Adrenal gland (tissue), 12 donors: ENCODE data around the gene NUSAP1. TPM values are rescaled to one million over a fixed set of nuclear protein-coding genes. Genes with fewer than 3 reads are reported as not detected.
"Not testable (repeated sequence)": the region's sequence is repeated elsewhere in the genome, so short reads cannot be mapped to it uniquely, and the experiment has no call there.

Experiments used
- DNase-seq, 7 donors: peaks; one replicate each; pipeline ENCODE4 v3.0.0-alpha.2; 2019 to 2020
- H3K27ac ChIP-seq, 5 donors: fragments of 200-600 bp; sonication (generic) in 4 of 5; 1 replicate in 3 of 5; 2 replicates in 2 of 5; pipeline versions ENCODE4 v1.5.1 to v1.8.0; 2016 to 2020; ENCODE audit warnings: mild to moderate bottlenecking in 1 of 5
- H3K27me3 ChIP-seq: fragments of 200-600 bp; 2 replicates; pipeline ENCODE4 v1.8.0; 2021
- H3K36me3 ChIP-seq, 2 donors: fragments of 200-600 bp; replicated peaks in 1 of 2; 1 replicate in 1 of 2; 2 replicates in 1 of 2; pipeline versions ENCODE4 v1.5.1 to v1.8.0; 2018 to 2022
- H3K4me1 ChIP-seq, 2 donors: fragments of 200-600 bp; replicated peaks in 1 of 2; 1 replicate in 1 of 2; 2 replicates in 1 of 2; pipeline versions ENCODE4 v1.5.1 to v1.8.0; 2018 to 2021
- H3K4me3 ChIP-seq, 4 donors: fragments of 200-600 bp; sonication (generic) in 3 of 4; one replicate each; pipeline ENCODE4 v1.5.1; 2016 to 2018
- H3K9me3 ChIP-seq, 3 donors: fragments of 200-600 bp; sonication (generic) in 1 of 3; replicated peaks in 1 of 3; 1 replicate in 2 of 3; 2 replicates in 1 of 3; pipeline versions ENCODE4 v1.5.1 to v1.8.0; 2016 to 2021
- CTCF ChIP-seq, 6 experiments: fragments of 450-650 bp in 4 of 6; fragments of 200-600 bp in 2 of 6; sonication (generic) in 1 of 6; IDR thresholded peaks; 1 replicate in 5 of 6; 2 replicates in 1 of 6; pipeline versions ENCODE4 v1.5.1 to v1.8.0; 2016 to 2021; ENCODE audit warnings: antibody characterized with exemption in 6 of 6, mild to moderate bottlenecking in 2 of 6, moderate library complexity in 1 of 6
- POLR2A ChIP-seq, 2 donors: fragments of 450-650 bp; IDR thresholded peaks; one replicate each; pipeline ENCODE4 v1.6.1; 2017; ENCODE audit warnings: antibody characterized with exemption in 2 of 2, mild to moderate bottlenecking in 2 of 2, moderate library complexity in 1 of 2
- WGBS, 4 donors: extraction: QIAGEN DNeasy Blood & Tissue Kit in 2 of 4; methylation state at CpG; one replicate each; pipeline versions ENCODE4 v1.1.5 to v1.1.7; 2013 to 2017; 5-methylcytosine and 5-hydroxymethylcytosine counted together
- intact Hi-C, 2 donors: fragments of 100-400 bp; cut with DNase I; formaldehyde crosslinking; loops; one replicate each; pipeline versions ENCODE4 v1.14.1 to v1.15.0; 2022 to 2023
- polyA plus RNA-seq, 3 donors: library from polyadenylated mRNA; stranded (reverse); fragments of 200-250 nt in 2 of 3; fragments of 350-450 nt in 1 of 3; fragmentation: Illumina TruSeq in 1 of 3; extraction: RNeasy Lipid Tissue Mini Kit (QIAGEN cat#74804) in 1 of 3; gene quantifications; one replicate each; pipeline ENCODE4 v1.2.3, GENCODE V29; 2013 to 2014
- total RNA-seq, 9 donors: library from RNA; depleted of rRNA in 4 of 9; stranded (reverse); fragments of >200 nt in 4 of 9; fragments of 120-200 nt in 1 of 9; fragmentation: NEBNext Ultra II Directional in 1 of 9; extraction: Animal tissue kit (Norgen Biotek cat#: 25700) in 1 of 9; gene quantifications; one replicate each; pipeline versions ENCODE4 v1.1.0 to v1.2.4, GENCODE V29; 2013 to 2023
- donor health status: healthy with polysubstance abuse.
- donor health status: Bipolar disorder and iron deficiency.
- donor health status: DM: yes; HTN: yes; CAD: no.
- donor health status: DM: no; HTN: no; CAD: no.
- donor health status: DM: no; HTN: no; CAD: no.
- donor health status: DM: yes; HTN: yes; CAD: no.

The NUSAP1 gene
- total and polyA plus RNA-seq, 12 donors: 6.5 to 74.3 (median 22.4) TPM

- Histone ChIP-seq H3K9me3 (no peaks in the 10 kb centered on the region), H3K27ac (no peak overlapping the region), H3K27me3 (no peaks in the 10 kb centered on the region), H3K4me1 (no peaks in the 10 kb centered on the region), H3K4me3 (no peak overlapping the region), H3K36me3 (peaks cover 0 to 8% of the 10 kb centered on the region in 2 donors)
- TF ChIP-seq POLR2A (IDR thresholded peaks at IDR 0.05) (no peak), CTCF (IDR thresholded peaks at IDR 0.05) (no peak)
- WGBS, 4 donors: 85 to 96% (median 89%) methylated on average over 3 of the region's 3 CpGs
- intact Hi-C loops: no loop called here
- no peak for DNase-seq
Measured at GRCh38 chr15:41304149-41304770, 28.4 kb upstream of the NUSAP1 start.

- Histone ChIP-seq H3K36me3 (no peaks in the 10 kb centered on the region), H3K4me3 (no peak overlapping the region), H3K4me1 (no peaks in the 10 kb centered on the region), H3K27me3 (no peaks in the 10 kb centered on the region), H3K9me3 (no peaks in the 10 kb centered on the region), H3K27ac (no peak overlapping the region)
- 89 to 98% (median 96%) methylated on average over 5 of the region's 5 CpGs for WGBS, 4 donors
- TF ChIP-seq POLR2A (IDR thresholded peaks at IDR 0.05): no peak
- TF ChIP-seq CTCF (IDR thresholded peaks at IDR 0.05): no peak
- no peak for DNase-seq
- intact Hi-C loops: no loop called here
Measured at GRCh38 chr15:41307679-41308078, 25.0 kb upstream of the NUSAP1 start.

- no peak overlapping the region for H3K27ac ChIP-seq
- DNase-seq: no peak
- no peaks in the 10 kb centered on the region for H3K4me1 ChIP-seq
- no peaks in the 10 kb centered on the region for H3K9me3 ChIP-seq
- intact Hi-C loops: no loop called here
- H3K4me3 ChIP-seq: no peak overlapping the region
- WGBS, 4 donors: 98 to 99% (median 98%) methylated on average over 2 of the region's 2 CpGs
- TF ChIP-seq CTCF (IDR thresholded peaks at IDR 0.05) (no peak), POLR2A (IDR thresholded peaks at IDR 0.05) (no peak)
- H3K27me3 ChIP-seq: no peaks in the 10 kb centered on the region
- H3K36me3 ChIP-seq: no peaks in the 10 kb centered on the region
Measured at GRCh38 chr15:41309226-41309905, 23.3 kb upstream of the NUSAP1 start.

- H3K27ac ChIP-seq, H3K9me3 ChIP-seq, DNase-seq, H3K4me3 ChIP-seq, intact Hi-C loops, H3K27me3 ChIP-seq, H3K4me1 ChIP-seq, H3K36me3 ChIP-seq: not testable (repeated sequence)
- WGBS, 4 donors: 95 to 100% (median 97%) methylated on average over 14 to 38 of the region's 39 CpGs
Measured at GRCh38 chr15:41320805-41321330, 11.8 kb upstream of the NUSAP1 start.
